Mesenchymal stem cell (in vitro differentiated cells and primary cell): Measurements from ENCODE around the gene COPE.

Source experiments
- DNase-seq: peaks from one replicate; pipeline ENCODE4 v3.0.0-alpha.2; 2013
- H2AFZ ChIP-seq: one replicate; pipeline ENCODE4 v1.6.1; 2013; ENCODE audit warnings: low read depth, mild to moderate bottlenecking, control low read depth, inconsistent platforms, low read length, moderate library complexity
- H2AK5ac ChIP-seq: 2 replicates; pipeline ENCODE4 v1.6.1; 2013; ENCODE audit warnings: low read length, moderate library complexity, mild to moderate bottlenecking, inconsistent platforms; ENCODE audit not compliant: severe bottlenecking
- H2BK120ac ChIP-seq: one replicate; pipeline ENCODE4 v1.6.1; 2013; ENCODE audit warnings: low read depth, mild to moderate bottlenecking, inconsistent platforms, low read length, moderate library complexity
- H2BK12ac ChIP-seq, 2 experiments: one replicate each; pipeline ENCODE4 v1.6.1; 2013; ENCODE audit warnings: inconsistent platforms in 2 of 2, low read length in 2 of 2, mild to moderate bottlenecking in 2 of 2, moderate library complexity in 2 of 2, control low read depth in 1 of 2
- H2BK15ac ChIP-seq: one replicate; pipeline ENCODE4 v1.6.1; 2013; ENCODE audit warnings: mild to moderate bottlenecking, low read depth, inconsistent platforms; ENCODE audit not compliant: poor library complexity, severe bottlenecking
- H2BK5ac ChIP-seq: 2 replicates; pipeline ENCODE4 v1.6.1; 2013; ENCODE audit warnings: low read depth, mild to moderate bottlenecking, low read length, control low read depth, inconsistent platforms; ENCODE audit not compliant: poor library complexity, severe bottlenecking
- H3K14ac ChIP-seq, 2 experiments: one replicate each; pipeline ENCODE4 v1.6.1; 2013; ENCODE audit warnings: inconsistent platforms in 2 of 2, low read length in 2 of 2, control low read depth in 1 of 2, mild to moderate bottlenecking in 1 of 2, moderate library complexity in 1 of 2
- H3K18ac ChIP-seq, 2 experiments: one replicate each; pipeline ENCODE4 v1.6.1; 2013; ENCODE audit warnings: inconsistent platforms in 2 of 2, low read length in 2 of 2, control low read depth in 1 of 2, low read depth in 1 of 2, mild to moderate bottlenecking in 1 of 2
- H3K23ac ChIP-seq, 2 experiments: one replicate each; pipeline ENCODE4 v1.6.1; 2013; ENCODE audit warnings: inconsistent platforms in 2 of 2, low read length in 2 of 2, mild to moderate bottlenecking in 2 of 2, moderate library complexity in 2 of 2, control low read depth in 1 of 2
- H3K27ac ChIP-seq: 2 replicates; pipeline ENCODE4 v1.5.1; 2013; ENCODE audit warnings: mild to moderate bottlenecking, moderate library complexity, low read length, control low read depth, inconsistent platforms; ENCODE audit not compliant: poor library complexity, severe bottlenecking
- H3K27me3 ChIP-seq, 2 experiments: 2 replicates each; pipeline versions ENCODE4 v1.6.1 to v1.7.0; 2013; ENCODE audit warnings: low read length in 2 of 2, mild to moderate bottlenecking in 2 of 2, moderate library complexity in 2 of 2, control low read depth in 1 of 2, inconsistent platforms in 1 of 2; ENCODE audit not compliant: control insufficient read depth in 1 of 2, insufficient read depth in 1 of 2
- H3K36me3 ChIP-seq, 2 experiments: 2 replicates each; pipeline versions ENCODE4 v1.6.1 to v1.7.0; 2013; ENCODE audit warnings: low read length in 2 of 2, control low read depth in 1 of 2, inconsistent platforms in 1 of 2, low read depth in 1 of 2, mild to moderate bottlenecking in 1 of 2; ENCODE audit not compliant: insufficient read depth in 2 of 2, control insufficient read depth in 1 of 2
- H3K4ac ChIP-seq, 2 experiments: one replicate each; pipeline ENCODE4 v1.6.1; 2013; ENCODE audit warnings: inconsistent platforms in 2 of 2, low read length in 2 of 2, mild to moderate bottlenecking in 2 of 2, moderate library complexity in 2 of 2, control low read depth in 1 of 2, low read depth in 1 of 2
- H3K4me1 ChIP-seq: 2 replicates; pipeline ENCODE4 v1.6.1; 2013; ENCODE audit warnings: low read depth, low read length, control low read depth; ENCODE audit not compliant: control insufficient read depth, insufficient read depth
- H3K4me2 ChIP-seq: 2 replicates; pipeline ENCODE4 v1.6.1; 2013; ENCODE audit warnings: low read length, mild to moderate bottlenecking, inconsistent platforms; ENCODE audit not compliant: poor library complexity, severe bottlenecking
- H3K4me3 ChIP-seq, 2 experiments: 2 replicates each; pipeline versions ENCODE4 v1.5.1 to v1.7.0; 2013; ENCODE audit warnings: low read length in 2 of 2, mild to moderate bottlenecking in 2 of 2, control low read depth in 1 of 2, low read depth in 1 of 2; ENCODE audit not compliant: insufficient read depth in 1 of 2
- H3K79me1 ChIP-seq: replicated peaks from 2 replicates; pipeline ENCODE4 v1.6.1; 2013; ENCODE audit warnings: mild to moderate bottlenecking, control low read depth, low read length, inconsistent platforms; ENCODE audit not compliant: poor library complexity, severe bottlenecking
- H3K9ac ChIP-seq: 2 replicates; pipeline ENCODE4 v1.7.0; 2013; ENCODE audit warnings: mild to moderate bottlenecking, low read length, moderate library complexity
- H3K9me3 ChIP-seq: 2 replicates; pipeline ENCODE4 v1.7.0; 2013; ENCODE audit warnings: mild to moderate bottlenecking, low read length; ENCODE audit not compliant: control insufficient read depth
- H4K8ac ChIP-seq: one replicate; pipeline ENCODE4 v1.6.1; 2013; ENCODE audit warnings: inconsistent platforms, mild to moderate bottlenecking, low read length, moderate library complexity
- H4K91ac ChIP-seq: one replicate; pipeline ENCODE4 v1.6.1; 2013; ENCODE audit warnings: mild to moderate bottlenecking, low read length, inconsistent platforms
- WGBS: methylation state at CpG from one replicate; pipeline ENCODE4 v1.1.7; 2013; ENCODE audit warnings: mixed read lengths; 5-methylcytosine and 5-hydroxymethylcytosine counted together

The COPE gene

GRCh38 chr19:18860725-18861124 is 58.5 kb downstream of the COPE start:
- no peak for DNase-seq
- peaks cover 5% of the 10 kb centered on the region for H3K4me1 ChIP-seq
- H3K23ac ChIP-seq = no peak overlapping the region
- no peak overlapping the region for H4K8ac ChIP-seq
- H2BK5ac ChIP-seq = no peak overlapping the region
- 92% methylated on average over 17 of the region's 17 CpGs for WGBS
- H3K27me3 ChIP-seq = no peaks in the 10 kb centered on the region
- peaks cover 51% of the 10 kb centered on the region for H3K79me1 ChIP-seq
- peak overlapping the region in 1 of 2 experiments; percentile 19 for H2BK12ac ChIP-seq
- H3K9ac ChIP-seq = no peak overlapping the region
- H2BK120ac ChIP-seq = no peak overlapping the region
- no peak overlapping the region for H3K4me3 ChIP-seq
- no peak overlapping the region for H3K18ac ChIP-seq
- no peaks in the 10 kb centered on the region for H3K9me3 ChIP-seq
- H3K36me3 ChIP-seq = peaks cover 96 to 99% of the 10 kb centered on the region in 2 experiments
- no peak overlapping the region for H2BK15ac ChIP-seq
- H3K4me2 ChIP-seq = no peak overlapping the region
- no peak overlapping the region for H2AFZ ChIP-seq
- H2AK5ac ChIP-seq = no peak overlapping the region
- H3K27ac ChIP-seq = no peak overlapping the region
- no peak overlapping the region for H3K14ac ChIP-seq
- H3K4ac ChIP-seq = no peak overlapping the region
- H4K91ac ChIP-seq = no peak overlapping the region

GRCh38 chr19:18860302-18860700 is 58.9 kb downstream of the COPE start:
- Histone ChIP-seq H2BK15ac (no peak overlapping the region), H3K18ac (no peak overlapping the region), H3K9me3 (no peaks in the 10 kb centered on the region), H3K36me3 (peaks cover 96 to 99% of the 10 kb centered on the region in 2 experiments), H4K8ac (no peak overlapping the region), H2AK5ac (no peak overlapping the region), H3K4me3 (no peak overlapping the region), H4K91ac (no peak overlapping the region), H3K14ac (no peak overlapping the region), H3K4me2 (no peak overlapping the region), H3K9ac (no peak overlapping the region), H3K27ac (no peak overlapping the region), H2BK5ac (no peak overlapping the region), H2BK12ac (peak overlapping the region in 1 of 2 experiments; percentile 19), H2BK120ac (no peak overlapping the region), H3K4me1 (peaks cover 5% of the 10 kb centered on the region), H3K4ac (no peak overlapping the region), H3K27me3 (no peaks in the 10 kb centered on the region), H3K79me1 (peaks cover 50% of the 10 kb centered on the region), H3K23ac (no peak overlapping the region), H2AFZ (no peak overlapping the region)
- 96% methylated on average over 11 of the region's 11 CpGs for WGBS
- DNase-seq = no peak

- H3K9ac ChIP-seq = no peak overlapping the region
- no peak for DNase-seq
- 97% methylated on average over 12 of the region's 12 CpGs for WGBS
- H3K18ac ChIP-seq = no peak overlapping the region
- no peak overlapping the region for H4K8ac ChIP-seq
- no peak overlapping the region for H3K27ac ChIP-seq
- no peak overlapping the region for H4K91ac ChIP-seq
- H3K9me3 ChIP-seq = no peaks in the 10 kb centered on the region
- no peak overlapping the region for H2BK120ac ChIP-seq
- no peaks in the 10 kb centered on the region for H3K27me3 ChIP-seq
- no peak overlapping the region for H3K4ac ChIP-seq
- H3K4me3 ChIP-seq = no peak overlapping the region
- peaks cover 5% of the 10 kb centered on the region for H3K4me1 ChIP-seq
- H2BK5ac ChIP-seq = no peak overlapping the region
- H2BK12ac ChIP-seq = no peak overlapping the region
- peaks cover 52% of the 10 kb centered on the region for H3K79me1 ChIP-seq
- H2BK15ac ChIP-seq = no peak overlapping the region
- no peak overlapping the region for H3K4me2 ChIP-seq
- H2AFZ ChIP-seq = no peak overlapping the region
- H3K23ac ChIP-seq = no peak overlapping the region
- H3K36me3 ChIP-seq = peaks cover 96 to 99% of the 10 kb centered on the region in 2 experiments
- H3K14ac ChIP-seq = no peak overlapping the region
- H2AK5ac ChIP-seq = no peak overlapping the region
These were observed 59.4 kb downstream of the COPE start for GRCh38 chr19:18859676-18860301.

- no peak for DNase-seq
- H3K9me3 ChIP-seq = no peaks in the 10 kb centered on the region
- 97% methylated on average over 21 of the region's 21 CpGs for WGBS
- H3K14ac ChIP-seq = no peak overlapping the region
- no peak overlapping the region for H3K4me2 ChIP-seq
- H2AFZ ChIP-seq = no peak overlapping the region
- no peak overlapping the region for H3K4me3 ChIP-seq
- H3K36me3 ChIP-seq = peaks cover 99 to 100% of the 10 kb centered on the region in 2 experiments
- H4K91ac ChIP-seq = no peak overlapping the region
- no peaks in the 10 kb centered on the region for H3K27me3 ChIP-seq
- H3K27ac ChIP-seq = no peak overlapping the region
- no peak overlapping the region for H2BK120ac ChIP-seq
- no peak overlapping the region for H3K9ac ChIP-seq
- H2BK5ac ChIP-seq = no peak overlapping the region
- no peak overlapping the region for H2BK12ac ChIP-seq
- no peak overlapping the region for H2BK15ac ChIP-seq
- no peak overlapping the region for H3K18ac ChIP-seq
- peaks cover 57% of the 10 kb centered on the region for H3K79me1 ChIP-seq
- peaks cover 4% of the 10 kb centered on the region for H3K4me1 ChIP-seq
- no peak overlapping the region for H2AK5ac ChIP-seq
- no peak overlapping the region for H4K8ac ChIP-seq
- no peak overlapping the region for H3K4ac ChIP-seq
- no peak overlapping the region for H3K23ac ChIP-seq
These were observed 60.1 kb downstream of the COPE start for GRCh38 chr19:18858906-18859646.
